ENCODE results near the gene ICOSLG.
"Not testable (repeated sequence)": the region's sequence is repeated elsewhere in the genome, so short reads cannot be mapped to it uniquely, and the experiment has no call there.

ICOSLG gene

GRCh38 chr21:44240842-44241241 is at the start of gene ICOSLG:
Gene ICOSLG, minus strand, starts transcription at chr21:44240943. Its CDS starts 126 bp downstream, at chr21:44240817.
- DNase-seq (ENCODE audit: low read depth), result not testable (repeated sequence)

GRCh38 chr21:44289381-44290010 is 48.8 kb upstream of the ICOSLG start:
- DNase-seq (ENCODE audit: low read depth), result no peak

DNA sequence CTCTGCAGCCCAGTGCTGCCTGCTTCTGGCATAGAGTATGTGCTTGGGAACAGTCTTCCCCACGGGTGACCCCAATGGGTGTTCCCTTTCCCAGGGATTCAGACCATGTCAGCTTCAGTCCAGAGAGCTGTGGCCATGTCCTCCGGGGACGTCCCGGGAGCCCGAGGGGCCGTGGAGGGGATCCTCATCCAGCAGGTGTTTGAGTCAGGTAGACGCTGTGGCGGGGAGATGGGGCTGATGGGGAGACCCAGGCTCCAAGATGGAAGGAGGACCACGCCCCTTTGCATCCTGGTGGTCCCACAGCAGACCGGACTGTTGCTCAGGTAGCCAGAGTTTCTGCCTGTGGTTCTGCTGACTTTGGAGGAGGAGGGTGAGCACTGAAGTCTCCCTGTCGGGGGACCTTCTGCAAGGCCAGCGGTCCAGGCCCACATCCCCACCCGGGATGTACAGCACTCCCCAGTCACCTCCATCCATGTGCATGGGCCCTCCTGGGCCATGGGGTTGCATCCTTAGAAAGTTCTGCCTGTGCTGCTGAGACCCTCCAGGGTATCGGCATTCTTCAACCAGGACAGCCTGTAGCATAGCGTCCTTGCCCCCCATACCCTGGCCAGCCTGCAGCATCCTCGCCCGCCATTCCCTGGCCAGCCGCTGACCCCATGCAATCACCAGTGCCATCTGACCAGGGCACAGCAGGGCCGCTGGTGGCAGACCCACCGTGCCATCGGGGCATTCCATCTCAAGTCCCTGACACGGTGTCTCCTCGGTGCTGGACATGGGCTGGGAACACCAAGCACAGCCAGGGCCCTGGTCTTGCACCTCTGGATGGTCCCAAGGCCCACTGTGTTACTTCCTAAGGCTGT is 47.7 kb upstream of the ICOSLG start:
- no peak for DNase-seq (ENCODE audit: low read depth)

- no peak for DNase-seq (ENCODE audit: low read depth)
Observed at GRCh38 chr21:44286716-44287632, 46.2 kb upstream of the ICOSLG start.

GRCh38 chr21:44286086-44286715 is 45.5 kb upstream of the ICOSLG start:
- DNase-seq (ENCODE audit: low read depth), result no peak

- DNase-seq (ENCODE audit: low read depth), result no peak
Observed at GRCh38 chr21:44285138-44285992, 44.6 kb upstream of the ICOSLG start, which contains the start of gene AIRE. Gene AIRE, plus strand, starts transcription at chr21:44285876. Its CDS starts 131 bp downstream, at chr21:44286007.

DNA sequence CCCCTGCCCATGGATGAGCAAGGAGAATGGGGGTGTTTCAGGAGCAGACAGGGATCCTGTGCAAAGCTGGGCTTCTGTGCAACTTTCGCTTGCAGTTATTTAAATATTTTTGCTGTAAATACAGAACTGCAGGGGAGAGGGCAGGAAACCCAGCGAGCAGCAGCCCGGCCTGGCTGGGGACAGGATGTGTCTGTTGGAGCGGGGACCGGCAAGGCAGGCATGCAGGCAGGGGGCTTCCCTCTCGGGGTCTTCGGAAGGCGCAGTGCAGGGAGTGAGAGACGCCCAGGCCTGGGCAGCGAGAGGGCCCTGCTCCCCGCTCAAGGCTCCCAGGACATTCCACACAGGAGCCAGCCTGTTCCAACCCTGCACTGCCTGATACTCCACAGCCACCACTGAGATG is 43.2 kb upstream of the ICOSLG start:
- no peak for DNase-seq (ENCODE audit: low read depth)

DNA sequence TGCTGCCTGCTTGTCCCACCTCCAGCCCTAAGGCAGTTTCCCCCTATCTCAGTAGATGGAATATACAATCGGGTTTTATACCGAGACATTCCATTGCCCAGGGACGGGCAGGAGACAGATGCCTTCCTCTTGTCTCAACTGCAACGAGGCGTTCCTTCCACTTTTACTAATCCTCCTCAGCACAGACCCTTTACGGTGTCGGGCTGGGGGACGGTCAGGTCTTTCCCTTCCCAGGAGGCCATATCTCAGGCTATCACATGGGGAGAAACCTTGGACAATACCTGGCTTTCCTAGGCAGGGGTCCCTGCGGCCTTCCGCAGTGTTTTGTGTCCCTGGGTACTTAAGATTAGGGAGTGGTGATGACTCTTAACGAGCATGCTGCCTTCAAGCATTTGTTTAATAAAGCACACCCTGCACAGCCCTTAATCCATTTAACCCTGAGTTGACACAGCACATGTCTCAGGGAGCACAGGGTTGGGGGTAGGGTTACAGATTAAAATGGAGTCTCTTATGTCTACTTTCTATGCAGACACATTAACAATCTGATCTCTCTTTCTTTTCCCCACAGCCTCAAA is 42.6 kb upstream of the ICOSLG start:
- not testable (repeated sequence) for DNase-seq (ENCODE audit: low read depth)

GRCh38 chr21:44282370-44282769 is 41.6 kb upstream of the ICOSLG start:
- DNase-seq (ENCODE audit: low read depth), result no peak

GRCh38 chr21:44281801-44282200 is 41.1 kb upstream of the ICOSLG start:
- DNase-seq (ENCODE audit: low read depth), result no peak

DNA sequence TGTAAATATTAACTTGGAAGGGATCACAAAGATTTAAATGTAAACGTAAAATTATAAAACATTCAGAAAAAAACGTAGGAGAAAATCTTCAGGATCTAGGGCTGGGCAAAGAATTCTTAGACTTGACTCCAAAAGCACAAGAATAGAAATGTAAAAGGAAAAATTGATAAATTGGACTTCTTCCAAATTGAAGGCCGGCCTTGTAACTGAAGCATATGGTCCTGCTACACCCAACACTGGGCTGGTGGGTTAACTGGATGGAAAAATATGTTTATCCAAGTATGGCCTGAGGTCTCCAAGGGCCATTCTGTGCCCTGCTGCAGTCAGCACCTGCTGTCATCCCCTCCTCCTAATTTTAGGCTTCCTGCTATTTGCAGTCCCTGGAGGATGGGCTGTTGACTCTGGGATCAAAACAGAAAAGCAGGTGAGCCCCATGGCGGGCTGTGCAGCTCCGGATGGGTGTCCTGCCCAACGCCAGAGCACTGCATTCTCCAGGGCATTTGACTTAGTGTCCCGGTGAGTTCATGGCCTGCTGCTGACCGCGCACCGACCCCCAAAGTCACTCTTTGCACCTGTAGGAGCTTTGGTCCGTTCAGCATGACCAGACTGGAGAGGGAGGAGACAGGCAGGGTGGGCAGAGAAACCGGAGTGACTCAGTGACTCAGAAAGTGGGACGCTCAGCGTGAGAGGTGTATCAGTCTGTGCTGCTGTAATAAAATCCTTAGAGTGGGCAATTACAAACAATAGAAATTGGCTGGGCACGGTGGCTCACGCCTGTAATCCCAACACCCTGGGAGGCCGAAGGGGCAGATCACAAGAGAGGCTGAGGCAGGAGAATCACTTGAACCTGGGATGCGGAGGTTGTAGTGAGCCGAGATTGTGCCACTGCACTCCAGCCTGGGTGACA is 38.9 kb upstream of the ICOSLG start:
- no peak for DNase-seq (ENCODE audit: low read depth)

GRCh38 chr21:44275041-44275440 is 34.3 kb upstream of the ICOSLG start:
- DNase-seq (ENCODE audit: low read depth), result no peak

GRCh38 chr21:44273046-44273445 is 32.3 kb upstream of the ICOSLG start:
- no peak for DNase-seq (ENCODE audit: low read depth)

DNA sequence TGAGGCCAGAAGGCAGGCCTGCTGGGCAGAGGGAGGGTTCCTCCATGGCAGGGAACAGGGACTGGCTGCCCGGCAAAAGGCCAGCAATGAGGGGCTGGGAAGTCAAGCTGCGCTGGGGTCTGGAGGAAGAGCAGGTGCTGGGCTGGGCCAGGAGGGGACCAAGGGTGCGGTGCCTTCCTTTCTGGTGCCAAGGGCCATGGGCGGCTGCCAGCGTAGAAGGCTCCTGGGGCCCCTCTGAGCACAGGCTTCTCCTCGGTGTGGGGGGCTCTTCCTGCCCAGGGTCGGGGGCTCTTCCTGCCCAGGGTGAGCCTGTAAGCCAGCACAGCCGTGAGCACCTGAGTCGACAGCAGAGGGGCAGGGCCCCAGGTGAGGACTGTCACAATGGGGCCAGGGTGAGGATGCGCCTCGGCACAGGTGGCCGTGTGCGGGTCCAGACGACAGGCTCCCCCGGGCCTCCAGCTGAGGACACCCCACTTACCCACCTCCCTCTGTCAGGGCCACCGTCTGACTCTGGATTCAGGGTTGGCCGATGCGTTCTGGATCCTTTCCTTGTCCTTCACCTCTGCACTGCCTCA is 31.6 kb upstream of the ICOSLG start:
- no peak for DNase-seq (ENCODE audit: low read depth)

- DNase-seq (ENCODE audit: low read depth), result no peak
Observed at GRCh38 chr21:44271558-44272283, 31.0 kb upstream of the ICOSLG start.

DNA sequence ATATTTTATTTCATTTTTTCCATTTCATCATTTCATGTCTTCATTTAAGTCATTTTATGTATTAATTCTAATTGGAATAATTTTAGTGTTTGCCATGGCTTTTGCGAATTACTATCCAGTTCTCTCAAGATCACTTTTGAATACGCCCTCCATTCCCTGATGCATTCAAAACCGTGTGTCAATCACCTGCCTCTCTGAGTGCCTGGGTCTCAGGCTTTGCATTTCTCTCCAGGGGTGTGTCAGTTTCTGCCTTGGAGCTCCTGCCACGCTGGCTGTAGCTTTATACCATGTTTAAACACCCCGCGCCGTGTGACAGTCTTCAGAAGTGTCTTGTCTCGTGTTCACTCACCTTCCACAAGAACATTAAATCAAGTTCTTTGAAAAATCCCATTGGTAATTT is 28.3 kb upstream of the ICOSLG start:
- no peak for DNase-seq (ENCODE audit: low read depth)

GRCh38 chr21:44267655-44268142 is 27.0 kb upstream of the ICOSLG start:
- no peak for DNase-seq (ENCODE audit: low read depth)

GRCh38 chr21:44265734-44266270 is 25.1 kb upstream of the ICOSLG start:
- no peak for DNase-seq (ENCODE audit: low read depth)

All from activated T-helper 1 cell treated with Interleukin-2 at 50 U/mL for 16 hours (primary cell).